ENCODE data around the gene SNRNP200.

Gene SNRNP200

DNA sequence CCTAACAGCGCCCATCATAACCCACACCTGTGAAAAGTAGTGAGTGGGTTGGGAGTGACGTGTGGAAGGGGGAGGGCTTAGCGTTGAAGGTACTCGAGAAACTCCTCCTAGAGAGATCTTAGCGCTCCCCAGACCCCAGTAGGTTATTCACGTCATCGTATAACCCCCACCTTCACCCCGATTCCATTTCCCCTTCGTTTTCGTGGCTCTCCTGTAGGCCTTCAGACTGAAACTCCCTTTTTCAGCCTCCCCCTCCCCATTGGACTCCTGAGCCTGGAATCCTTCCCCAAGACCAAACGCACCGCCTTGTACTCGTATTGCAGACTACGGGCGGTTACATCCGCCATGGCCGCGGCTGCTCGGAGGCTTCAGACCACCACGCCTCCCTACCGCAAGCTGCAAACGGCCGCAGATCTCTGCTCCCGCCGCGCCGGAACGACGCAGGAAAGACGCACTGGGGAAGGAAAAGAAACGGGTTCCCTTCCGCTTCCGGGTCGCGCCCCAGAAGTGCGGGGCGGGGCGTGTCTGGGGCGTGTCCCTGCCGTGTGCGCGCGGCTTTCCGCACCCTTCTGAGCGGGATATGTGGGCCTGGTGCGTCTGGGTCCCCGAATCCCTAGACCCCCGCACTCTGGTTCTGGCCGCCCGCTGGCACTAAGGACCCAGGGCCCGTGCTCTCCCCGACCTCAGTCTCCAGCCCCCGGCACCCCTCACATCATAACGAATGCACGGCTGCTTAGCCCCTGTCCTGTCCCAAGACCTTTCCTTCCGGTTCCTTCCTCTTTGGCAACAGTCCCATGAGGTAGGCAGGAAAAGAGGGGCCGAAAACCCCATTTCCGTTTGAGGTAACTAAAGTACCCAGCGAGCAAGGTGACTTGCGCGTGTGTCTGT is at the start of gene SNRNP200:
Gene SNRNP200, minus strand, starts transcription at position 456 of the 888 bp plus-strand sequence. Its CDS starts 109 bp downstream, at position 347.
- DNase-seq = peak; percentile 91

DNA sequence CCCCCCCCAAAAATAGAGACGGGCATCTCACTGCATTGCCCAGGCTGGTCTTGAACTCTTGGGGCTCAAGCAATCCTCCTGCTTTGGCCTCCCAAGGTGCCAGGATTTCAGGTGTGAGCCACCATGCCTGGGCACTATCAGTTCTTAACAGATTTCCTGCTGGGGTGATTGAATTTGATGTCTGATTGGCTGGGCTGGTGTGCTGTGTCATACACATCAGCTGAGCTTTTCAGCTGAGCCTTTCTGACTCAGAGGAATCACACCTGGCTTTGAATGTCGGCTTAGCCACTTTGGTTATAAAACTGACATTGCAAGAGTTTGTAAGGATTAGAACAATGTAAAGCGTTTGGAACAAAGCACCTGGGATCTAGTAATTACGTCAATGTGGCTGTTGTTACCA is 49.1 kb upstream of the SNRNP200 start:
- DNase-seq = no peak

DNA sequence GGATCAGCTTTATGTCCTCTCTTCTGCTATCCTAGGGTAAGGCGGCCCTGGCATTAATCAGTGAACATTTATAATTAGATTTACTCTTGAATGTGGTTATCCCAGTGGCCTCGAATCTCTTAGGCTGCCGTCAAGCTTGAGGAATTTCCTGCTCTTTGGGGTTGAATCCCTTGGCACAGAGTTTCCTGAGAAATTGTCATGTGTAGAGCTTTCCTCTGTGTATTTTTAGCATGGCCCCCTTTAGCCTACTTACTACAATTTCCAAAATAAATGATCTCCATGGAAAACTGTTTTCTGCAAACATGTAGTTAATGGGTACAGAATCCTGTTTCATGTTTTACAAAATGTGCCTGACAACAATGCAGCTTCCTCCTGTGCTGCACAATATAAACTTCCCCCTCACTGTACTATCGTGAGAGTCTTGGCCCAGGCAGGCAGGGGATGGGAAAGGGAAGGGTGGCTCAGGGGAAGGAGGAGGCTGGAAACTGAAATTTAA is 48.3 kb upstream of the SNRNP200 start:
- DNase-seq = no peak

DNA sequence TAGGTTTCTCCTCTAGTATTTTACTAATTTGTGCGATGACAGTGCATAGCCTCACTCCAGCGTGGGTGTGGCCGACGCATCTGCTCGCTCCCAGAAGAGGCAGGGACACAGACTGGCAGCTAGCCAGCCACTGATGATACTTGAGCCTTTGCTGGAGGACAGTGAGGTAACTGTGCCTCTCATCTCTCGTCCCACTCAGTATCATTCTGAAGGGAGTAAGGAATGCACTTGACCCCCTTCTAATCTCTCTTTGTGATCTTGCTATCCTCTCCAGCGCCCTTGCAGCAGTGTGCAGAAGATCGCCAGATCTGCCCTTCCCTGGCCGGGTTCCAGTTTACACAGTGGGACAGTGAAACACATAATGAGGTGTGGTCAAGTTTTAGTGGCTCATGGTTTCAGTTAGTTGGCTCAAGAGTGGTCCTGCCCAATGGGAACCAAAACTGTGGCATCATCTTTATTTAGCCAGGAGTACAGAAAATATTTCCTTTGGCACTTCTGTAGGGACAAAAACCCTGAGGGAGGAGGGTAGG is 47.8 kb upstream of the SNRNP200 start:
- no peak for DNase-seq

DNA sequence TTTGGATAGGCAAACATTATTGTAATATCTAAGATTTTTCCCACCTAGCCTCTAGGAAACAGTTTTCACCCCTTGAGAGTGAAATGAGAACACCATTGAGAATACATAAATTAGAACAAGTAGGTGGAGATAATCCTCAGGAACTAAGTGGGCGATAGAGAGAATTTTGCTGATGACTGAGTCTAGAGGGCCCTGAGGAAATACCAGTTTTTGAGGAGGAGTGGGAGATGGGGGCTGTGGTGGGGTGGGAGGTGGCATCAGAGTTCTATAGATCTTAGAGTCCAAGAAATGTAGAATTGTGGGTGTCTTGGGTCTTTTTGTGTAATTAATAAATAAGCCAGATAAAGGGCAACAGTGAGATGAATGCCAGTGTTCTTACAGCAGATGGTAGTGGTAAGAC is 42.0 kb upstream of the SNRNP200 start:
- DNase-seq = no peak

DNA sequence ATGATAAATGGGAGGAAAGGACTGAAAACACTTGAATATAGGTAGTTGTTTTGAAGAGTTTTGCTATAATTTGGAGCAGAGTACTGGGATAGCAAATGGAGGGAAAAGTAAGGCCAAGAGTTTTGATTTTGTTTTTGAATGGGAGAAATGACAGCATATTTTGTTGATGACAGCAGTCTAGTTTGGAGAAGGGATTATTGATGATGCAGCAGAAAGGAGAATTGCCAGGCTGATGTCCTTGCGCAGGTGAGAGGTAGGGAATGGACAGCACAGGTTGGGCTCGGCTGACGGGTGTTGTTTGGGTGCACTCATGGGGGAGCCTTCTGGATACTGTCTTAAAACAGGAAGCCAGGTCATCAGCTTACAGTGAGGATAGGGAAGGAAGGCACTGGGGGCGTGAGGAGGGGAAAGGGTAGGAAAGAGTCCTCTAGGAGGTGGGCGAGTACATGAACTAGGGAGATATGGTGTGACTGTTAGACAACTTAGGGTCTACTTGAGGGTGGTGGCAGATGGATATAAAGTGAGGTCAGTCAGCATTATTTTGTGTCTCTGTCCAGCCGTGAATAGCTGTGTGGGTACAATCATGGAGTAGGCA is 40.6 kb upstream of the SNRNP200 start:
- no peak for DNase-seq

DNA sequence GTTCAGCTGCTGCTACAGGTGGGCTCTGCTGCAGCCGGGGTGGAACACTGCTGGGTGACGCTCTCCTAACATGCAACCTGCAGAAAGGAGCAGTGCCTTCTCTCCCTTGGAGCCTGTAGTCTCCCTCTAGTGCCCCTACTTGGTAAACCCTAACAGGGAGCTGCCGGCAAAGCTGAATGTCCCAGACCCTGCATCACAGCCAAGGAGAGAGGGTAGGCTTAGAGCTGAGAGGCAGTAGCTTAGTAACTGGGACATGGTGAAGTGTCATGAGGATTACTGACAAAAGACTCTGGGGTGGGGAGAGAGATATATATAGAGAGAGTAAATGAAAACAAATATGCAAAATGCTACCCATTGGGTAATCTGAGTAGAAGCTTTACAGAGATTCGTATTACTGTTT is 40.1 kb upstream of the SNRNP200 start:
- DNase-seq = no peak

DNA sequence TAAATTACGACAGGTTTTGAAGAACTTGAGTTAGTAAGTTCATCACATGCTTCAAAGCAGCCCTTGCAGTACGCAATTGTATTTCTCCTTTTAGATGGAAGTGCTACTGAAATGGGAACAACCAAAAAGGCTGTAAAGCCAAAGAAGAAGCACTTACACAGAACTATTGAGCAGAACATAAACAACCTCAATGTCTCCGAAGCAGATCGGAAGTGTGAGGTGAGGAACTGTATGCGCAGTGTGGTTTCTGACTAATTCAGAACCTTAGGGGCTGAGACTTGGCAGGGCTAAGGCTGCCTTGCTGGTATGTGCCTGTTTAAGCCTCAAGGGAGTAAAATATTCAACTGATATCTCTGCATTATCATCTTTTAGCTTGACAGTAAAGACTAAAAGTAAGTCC is 38.7 kb upstream of the SNRNP200 start:
- peak; percentile 21 for DNase-seq

DNA sequence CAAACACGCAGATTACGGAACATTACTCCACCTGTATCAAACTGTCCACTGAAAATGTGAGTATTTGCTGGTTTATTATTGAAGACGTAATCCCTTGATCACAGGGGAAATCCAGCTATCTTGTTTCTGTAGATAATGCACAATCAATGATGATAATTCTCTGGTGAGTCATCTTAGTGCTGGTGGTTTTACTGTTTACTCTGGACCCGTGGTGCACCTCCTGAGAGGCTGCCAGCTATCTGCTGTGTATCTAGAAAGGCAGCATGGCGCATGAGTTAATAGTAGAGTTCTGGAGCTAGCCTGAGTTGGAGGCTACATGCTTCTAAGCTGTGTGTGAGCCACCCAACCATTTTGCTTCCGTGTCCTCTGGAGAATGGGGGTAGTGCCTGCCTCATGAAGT is 36.7 kb upstream of the SNRNP200 start:
- no peak for DNase-seq

DNA sequence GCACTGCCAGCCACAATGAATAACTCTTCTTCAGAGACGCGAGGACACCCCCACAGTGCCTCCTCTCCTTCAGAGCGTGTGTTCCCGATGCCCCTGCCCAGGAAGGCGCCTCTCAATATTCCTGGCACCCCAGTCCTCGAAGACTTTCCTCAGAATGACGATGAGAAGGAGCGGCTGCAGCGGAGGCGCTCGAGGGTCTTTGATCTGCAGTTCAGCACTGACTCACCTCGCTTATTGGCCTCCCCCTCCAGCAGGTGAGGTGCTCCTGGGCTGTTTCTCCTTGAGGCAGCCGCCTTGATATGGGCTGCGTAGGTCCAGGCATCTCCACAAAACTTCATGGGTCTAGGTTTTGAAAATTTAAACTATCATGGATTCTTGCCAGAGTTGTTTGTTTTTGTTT is 36.3 kb upstream of the SNRNP200 start:
- DNase-seq = no peak

DNA sequence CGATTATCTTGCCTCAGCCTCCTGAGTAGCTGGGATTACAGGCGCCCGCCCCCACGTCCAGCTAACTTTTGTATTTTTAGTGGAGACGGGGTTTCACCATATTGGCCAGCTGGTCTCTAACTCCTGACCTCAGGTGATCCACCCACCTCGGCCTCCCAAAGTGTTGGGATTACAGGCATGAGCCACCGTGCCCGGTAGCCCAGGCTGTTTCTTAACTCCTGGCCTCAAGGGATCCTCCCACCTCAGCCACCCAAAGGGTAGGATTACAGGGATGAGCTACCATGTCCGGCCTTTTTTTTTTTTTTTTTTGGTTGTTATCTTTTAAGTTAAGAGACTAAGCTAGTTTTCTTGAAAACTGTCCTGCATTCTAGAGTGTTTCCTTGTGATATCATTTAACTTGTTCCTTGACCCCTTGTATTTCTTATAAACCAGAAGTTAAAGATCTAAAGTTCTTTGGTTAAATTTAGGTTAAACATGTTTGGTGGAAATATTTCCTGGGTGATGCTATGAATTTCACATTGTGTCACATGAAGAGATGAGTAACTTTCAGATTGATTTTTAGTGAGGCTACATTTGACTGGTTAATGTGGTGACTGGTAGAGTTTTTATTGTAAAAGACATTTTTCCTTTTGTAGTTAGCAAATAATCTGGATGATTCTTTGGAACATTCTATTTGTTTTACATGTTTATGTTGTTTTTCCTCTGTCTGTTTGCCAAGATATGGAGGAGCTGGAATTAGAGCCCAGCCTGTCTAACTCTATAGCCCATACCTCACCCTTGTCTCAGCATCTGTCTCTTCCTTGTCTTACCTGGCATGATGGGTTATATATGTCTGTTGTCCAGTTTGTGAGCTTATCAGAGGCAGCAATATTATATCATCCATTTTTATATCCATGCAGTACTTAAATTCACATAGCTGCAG is 35.4 kb upstream of the SNRNP200 start:
- DNase-seq = no peak

DNA sequence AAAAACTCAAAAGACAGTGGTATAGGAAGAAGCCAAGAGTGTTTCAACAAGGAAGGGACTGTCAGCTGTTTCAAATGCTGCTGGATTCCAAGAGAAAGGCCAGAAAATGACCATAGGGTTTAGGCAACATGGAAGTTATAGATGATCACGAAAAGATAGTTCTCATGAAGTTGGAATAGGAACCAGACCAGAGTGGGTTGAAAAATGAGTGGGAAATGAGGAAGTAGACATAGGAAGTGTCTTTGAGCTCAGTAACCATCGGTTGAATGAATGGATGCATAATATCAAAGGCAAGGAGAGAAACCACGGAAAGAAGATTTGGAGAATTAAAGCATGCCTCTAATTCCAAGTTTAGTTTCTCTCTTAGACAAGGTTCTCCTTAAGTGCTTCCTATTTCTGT is 31.5 kb upstream of the SNRNP200 start:
- no peak for DNase-seq

DNA sequence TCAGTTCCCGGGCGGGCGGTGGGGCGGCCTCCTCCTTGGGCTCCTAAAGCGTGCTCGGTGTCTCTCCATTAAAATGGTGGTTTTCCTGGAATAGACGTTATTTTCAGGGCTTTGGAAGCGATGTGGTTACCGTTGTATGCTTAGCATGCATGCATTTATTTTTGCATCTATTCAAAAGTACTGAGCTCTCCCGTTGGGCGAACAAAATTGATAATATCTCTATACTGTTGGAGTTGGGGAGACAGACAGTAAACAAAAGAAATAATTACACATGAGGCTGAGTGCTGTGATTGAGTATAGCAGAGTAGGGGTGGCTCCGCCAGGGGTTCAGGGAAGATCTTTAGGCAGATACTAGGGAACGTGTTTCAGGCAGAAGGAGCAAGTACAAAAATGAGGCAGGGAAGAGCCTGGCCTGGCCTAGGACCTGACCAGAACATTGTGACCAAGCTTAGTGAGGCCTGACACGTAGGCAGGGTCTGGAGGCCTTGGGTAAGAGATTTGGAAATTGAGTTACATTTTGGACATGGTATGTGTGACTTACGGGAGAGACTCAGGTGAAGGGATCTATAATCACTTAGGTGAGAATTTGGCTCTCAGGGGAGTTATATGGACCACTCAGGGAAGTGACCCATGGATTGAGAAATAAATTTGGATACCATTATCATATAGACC is 30.9 kb upstream of the SNRNP200 start:
- no peak for DNase-seq

DNA sequence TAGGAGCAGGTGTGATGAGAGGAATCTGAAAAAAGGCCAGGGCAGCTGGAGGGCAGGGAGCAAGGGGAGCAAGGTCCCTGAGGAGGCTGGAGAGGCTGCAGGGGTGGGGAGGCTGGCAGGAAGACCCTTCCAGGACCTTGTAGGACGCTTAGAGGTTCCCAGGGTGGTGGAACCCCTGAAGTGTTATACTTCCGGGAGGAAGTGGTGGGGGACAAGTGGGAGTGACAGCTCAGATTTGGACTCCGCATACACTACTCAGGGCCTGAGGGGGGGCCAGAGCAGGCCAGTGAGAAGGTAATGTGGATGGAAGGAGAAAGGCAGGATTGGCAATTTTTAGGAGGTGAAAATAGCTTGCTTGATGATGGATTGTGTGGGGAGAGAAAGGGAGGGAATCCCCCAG is 28.4 kb upstream of the SNRNP200 start:
- DNase-seq = no peak

DNA sequence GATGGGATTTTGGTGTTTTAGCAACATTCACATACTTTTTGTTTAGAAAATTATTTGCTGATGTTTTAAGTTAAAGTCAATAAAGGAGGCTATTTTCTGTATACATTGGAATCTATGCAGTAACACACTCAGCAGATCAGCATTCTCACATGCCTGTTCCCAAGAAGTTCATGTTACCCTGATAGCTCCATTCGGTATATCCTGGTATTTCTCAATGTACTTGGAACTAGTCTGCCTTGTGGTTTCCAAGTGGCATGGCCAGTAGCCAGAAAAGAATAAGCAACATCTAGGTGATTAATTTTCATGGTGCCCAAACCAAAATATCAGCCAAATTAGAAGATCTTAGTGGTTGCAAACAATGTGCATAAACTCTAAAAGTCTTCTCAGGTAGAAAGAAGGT is 25.1 kb upstream of the SNRNP200 start:
- no peak for DNase-seq

DNA sequence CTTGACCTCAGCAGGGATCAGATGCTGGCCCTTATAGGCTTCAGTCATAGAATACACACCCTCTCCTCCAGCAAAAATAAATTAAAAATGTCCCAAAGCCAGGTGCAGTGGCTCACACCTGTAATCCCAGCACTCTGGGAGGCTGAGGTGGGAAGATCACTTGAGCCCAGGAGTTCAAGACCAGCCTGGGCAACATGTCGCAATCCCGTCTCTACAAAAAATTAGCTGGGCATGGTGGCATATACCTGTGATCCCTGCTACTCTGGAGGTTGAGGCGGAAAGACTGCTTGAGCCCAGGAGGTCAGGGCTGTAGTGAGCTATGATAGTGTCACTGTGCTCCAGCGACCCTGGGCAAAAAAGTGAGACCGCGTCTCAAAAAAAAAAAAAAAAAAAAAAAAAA is 24.5 kb upstream of the SNRNP200 start:
- DNase-seq = no peak

DNA sequence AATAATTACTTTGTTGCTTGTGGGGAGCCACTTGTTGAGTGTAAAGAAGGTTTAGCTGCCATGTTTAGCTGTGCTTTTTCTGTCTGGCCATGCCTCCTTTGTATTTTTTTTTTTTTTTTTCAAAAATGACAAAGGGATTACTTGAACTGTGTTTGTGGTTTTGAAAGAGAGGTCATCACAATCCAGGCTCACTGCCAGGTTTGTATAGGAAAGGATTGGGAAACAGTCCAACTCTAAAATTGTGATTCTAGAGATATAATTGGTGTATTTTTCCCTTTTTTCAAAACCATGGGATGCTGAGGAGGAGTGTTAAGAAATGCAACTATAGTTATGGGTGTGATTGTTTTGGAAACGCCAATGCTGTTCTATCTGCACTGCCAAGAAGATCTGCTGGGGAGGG is 24.1 kb upstream of the SNRNP200 start:
- DNase-seq = no peak

DNA sequence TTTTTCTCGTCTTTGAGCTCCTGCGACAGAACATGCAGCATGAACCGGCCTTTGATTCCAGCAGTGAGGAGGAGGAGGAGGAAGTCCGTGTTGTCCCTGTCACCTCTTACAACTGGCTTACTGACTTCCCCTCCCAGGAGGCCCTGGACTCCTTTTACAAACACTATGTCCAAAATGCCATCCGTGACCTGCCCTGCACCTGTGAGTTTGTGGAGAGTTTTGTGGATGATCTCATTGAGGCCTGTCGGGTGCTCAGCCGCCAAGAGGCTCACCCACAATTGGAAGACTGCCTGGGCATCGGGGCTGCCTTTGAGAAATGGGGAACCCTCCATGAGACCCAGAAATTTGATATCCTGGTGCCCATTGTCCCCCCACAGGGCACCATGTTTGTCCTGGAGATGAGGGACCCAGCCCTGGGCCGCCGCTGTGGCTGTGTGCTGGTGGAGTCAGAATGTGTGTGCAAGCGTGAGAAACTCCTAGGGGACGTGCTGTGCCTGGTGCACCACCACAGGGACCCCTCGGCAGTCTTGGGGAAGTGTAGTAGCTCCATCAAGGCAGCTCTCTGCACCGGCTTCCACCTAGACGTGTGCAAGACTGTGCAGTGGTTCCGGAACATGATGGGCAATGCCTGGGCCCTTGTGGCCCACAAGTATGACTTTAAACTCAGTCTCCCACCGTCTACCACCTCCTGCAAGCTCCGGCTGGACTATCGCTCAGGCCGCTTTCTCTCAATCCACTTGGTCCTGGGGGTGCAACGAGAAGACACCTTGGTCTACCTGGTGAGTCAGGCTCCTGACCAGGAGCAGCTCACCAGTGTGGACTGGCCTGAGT is 21.9 kb upstream of the SNRNP200 start:
- DNase-seq = no peak

DNA sequence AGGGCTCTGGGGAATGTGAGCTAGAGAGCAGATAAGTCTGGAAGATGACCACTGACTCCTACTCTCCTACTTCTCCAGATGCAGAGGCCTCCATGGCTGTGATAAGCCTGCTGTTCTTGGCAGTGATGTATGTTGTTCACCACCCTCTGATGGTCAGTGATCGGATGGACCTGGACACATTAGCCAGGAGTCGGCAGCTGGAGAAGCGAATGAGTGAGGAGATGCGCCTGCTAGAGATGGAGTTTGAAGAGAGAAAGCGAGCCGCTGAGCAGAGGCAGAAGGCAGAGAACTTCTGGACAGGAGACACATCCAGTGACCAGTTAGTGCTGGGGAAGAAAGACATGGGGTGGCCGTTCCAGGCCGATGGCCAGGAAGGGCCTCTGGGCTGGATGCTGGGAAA is 21.2 kb upstream of the SNRNP200 start:
- DNase-seq = no peak

DNA sequence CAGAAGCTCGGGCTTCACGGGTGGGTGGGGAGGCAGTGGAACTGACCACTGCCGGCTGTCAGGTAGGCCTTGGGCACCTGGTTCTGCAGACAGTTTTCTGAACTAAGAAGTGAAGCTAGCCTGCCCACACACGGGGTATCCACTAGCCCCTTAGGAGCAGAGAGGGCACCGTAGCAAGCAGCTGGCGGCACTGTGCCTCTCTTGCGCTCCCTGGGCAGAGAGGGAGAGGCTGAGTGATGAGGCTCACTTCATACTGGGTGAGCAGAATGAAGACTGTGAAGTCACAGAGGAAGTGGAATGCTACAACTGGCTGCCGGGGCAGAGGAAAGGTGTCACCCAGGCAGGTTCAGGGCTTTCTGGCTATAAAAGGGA is 20.5 kb upstream of the SNRNP200 start:
- no peak for DNase-seq

DNA sequence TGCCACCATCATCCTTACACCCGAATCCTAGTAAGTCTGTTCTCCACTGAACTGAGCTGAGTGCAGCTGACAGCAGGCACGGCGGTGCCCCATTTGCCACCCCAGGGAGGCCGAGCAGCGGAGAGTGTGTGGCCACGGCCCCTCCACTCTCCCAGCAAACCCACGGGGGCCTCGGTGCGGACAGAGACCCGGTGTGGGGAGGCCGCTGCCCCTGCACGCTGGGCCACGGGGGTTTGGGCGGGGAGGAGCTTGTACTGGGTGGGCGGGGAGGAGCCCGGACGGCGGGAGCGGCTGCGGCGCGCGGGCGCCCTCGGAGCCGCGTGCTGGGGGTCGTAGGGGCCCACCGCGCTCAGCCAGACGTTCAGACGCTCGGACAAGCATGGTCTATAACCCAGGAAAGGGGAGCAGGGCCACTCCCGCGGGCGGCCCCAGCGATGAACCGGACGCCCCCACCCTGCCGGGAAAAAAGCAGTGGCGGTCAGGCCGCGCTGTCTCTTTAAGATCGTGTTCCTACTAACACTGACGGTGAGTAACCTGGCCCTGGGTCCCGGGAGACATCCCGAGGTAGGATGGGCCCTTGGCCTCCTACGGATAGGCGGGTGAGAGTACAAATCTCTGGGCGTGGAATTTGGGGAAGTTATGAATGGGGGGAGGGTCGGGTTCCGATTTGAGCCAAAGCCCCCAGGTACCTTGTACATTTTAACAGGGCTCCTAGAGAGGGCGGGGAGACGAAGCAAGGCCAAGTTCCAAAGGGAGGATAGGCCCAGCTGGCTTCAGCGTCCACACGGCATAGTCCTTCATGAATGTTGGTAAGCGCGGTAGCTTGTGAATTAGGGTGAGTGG is 19.9 kb upstream of the SNRNP200 start, which contains the start of gene ITPRIPL1:
Gene ITPRIPL1, plus strand, starts transcription at position 277 of the 843 bp plus-strand sequence. Its CDS starts 523 bp downstream, at position 800.
- no peak for DNase-seq

Measured in midbrain (tissue), 1 donor.